ENCODE measurements around the gene PARN.
A peak's percentile ranks its signal among the peaks of the same experiment; 100 is the strongest.
"Not testable (repeated sequence)": the region's sequence is repeated elsewhere in the genome, so short reads cannot be mapped to it uniquely, and the experiment has no call there.

The PARN gene

DNA sequence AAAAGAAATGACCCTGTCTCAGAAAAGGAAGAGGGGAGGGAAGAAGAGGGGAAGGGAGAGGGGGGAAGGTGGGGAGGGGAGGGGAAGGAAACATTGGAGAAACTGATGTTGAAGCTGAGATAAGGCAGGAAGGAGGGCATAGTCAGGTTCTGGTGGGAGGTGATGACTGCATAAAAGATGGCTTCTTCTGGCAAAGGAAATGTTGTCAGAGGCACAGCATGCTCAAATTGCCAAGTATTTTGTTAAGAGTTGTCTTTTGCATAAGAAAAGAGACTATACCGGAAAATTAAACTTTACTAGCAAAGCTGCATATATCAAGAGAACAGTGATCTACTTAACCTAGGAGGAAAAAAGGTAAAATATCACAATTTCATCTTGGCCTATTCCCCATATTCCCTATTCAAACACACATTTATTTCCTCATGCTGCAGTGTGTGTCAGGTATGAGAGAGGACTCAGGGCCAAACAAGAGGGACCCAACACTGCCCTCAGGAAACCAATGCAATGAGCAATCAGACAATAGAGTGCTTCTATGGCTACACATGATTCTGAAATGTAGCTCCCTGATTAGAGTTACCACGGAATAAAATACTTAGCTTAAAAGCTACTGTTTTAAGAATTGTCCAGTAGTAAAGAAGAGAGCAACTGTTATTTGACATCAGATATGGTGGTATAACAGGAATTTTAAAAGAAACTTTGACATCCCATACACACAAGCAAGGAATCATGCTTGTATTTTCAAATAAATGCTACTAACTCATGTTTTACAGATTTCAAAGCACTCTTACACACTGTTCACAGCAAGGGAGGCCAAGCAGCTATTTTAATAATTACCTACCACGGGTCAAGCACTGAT lies 80.9 kb downstream of the PARN start:
- DNase-seq (ENCODE audit: low read depth, low spot score): no peak
- in situ Hi-C loops (cut with HindIII; ENCODE audit: low sequenced_read_pairs): no loop called here
- no peak overlapping the region for H3K4me3 ChIP-seq (ENCODE audit: low read depth, low read length)
- TF ChIP-seq, protein P1, sequence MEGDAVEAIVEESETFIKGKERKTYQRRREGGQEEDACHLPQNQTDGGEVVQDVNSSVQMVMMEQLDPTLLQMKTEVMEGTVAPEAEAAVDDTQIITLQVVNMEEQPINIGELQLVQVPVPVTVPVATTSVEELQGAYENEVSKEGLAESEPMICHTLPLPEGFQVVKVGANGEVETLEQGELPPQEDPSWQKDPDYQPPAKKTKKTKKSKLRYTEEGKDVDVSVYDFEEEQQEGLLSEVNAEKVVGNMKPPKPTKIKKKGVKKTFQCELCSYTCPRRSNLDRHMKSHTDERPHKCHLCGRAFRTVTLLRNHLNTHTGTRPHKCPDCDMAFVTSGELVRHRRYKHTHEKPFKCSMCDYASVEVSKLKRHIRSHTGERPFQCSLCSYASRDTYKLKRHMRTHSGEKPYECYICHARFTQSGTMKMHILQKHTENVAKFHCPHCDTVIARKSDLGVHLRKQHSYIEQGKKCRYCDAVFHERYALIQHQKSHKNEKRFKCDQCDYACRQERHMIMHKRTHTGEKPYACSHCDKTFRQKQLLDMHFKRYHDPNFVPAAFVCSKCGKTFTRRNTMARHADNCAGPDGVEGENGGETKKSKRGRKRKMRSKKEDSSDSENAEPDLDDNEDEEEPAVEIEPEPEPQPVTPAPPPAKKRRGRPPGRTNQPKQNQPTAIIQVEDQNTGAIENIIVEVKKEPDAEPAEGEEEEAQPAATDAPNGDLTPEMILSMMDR (IDR thresholded peaks at IDR 0.05; ENCODE audit: low read depth, low read length): no peak

GRCh38 chr16:14545346-14545884 lies 84.6 kb downstream of the PARN start:
- no peak overlapping the region for H3K4me3 ChIP-seq (ENCODE audit: low read depth, low read length)
- in situ Hi-C loops (cut with HindIII; ENCODE audit: low sequenced_read_pairs): no loop called here
- TF ChIP-seq, protein P1 (IDR thresholded peaks at IDR 0.05; ENCODE audit: low read depth, low read length): no peak
- DNase-seq (ENCODE audit: low read depth, low spot score): peak; percentile 52

GRCh38 chr16:14544846-14545245 lies 85.2 kb downstream of the PARN start:
- in situ Hi-C loops (cut with HindIII; ENCODE audit: low sequenced_read_pairs); H3K4me3 ChIP-seq (ENCODE audit: low read depth, low read length); DNase-seq (ENCODE audit: low read depth, low spot score): not testable (repeated sequence)

GRCh38 chr16:14539631-14540030 lies 90.4 kb downstream of the PARN start:
- H3K4me3 ChIP-seq (ENCODE audit: low read depth, low read length): no peak overlapping the region
- TF ChIP-seq, protein P1 (IDR thresholded peaks at IDR 0.05; ENCODE audit: low read depth, low read length): no peak
- peak; percentile 59 for DNase-seq (ENCODE audit: low read depth, low spot score)
- in situ Hi-C loops (cut with HindIII; ENCODE audit: low sequenced_read_pairs): no loop called here

DNA sequence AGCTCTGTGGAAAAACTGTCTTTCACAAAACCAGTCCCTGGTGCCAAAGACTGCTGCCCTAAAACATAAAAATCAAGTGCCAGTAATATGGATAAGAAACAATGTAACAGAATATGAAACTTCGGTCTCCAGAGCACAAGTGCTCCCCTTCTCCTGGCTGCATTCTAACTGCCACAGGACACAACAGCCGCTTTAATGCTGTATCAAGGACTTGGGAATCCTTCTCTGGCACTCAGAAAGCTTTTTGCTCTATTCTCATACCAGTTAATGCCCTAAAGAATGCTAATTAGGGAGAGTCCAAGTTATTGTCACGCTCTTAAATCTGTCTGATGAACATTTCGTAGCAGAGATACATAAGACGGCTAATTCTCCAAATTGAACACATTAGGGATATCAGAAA lies 90.9 kb downstream of the PARN start:
- no peak overlapping the region for H3K4me3 ChIP-seq (ENCODE audit: low read depth, low read length)
- in situ Hi-C loops (cut with HindIII; ENCODE audit: low sequenced_read_pairs): no loop called here
- TF ChIP-seq, protein P1 (IDR thresholded peaks at IDR 0.05; ENCODE audit: low read depth, low read length): no peak
- no peak for DNase-seq (ENCODE audit: low read depth, low spot score)

DNA sequence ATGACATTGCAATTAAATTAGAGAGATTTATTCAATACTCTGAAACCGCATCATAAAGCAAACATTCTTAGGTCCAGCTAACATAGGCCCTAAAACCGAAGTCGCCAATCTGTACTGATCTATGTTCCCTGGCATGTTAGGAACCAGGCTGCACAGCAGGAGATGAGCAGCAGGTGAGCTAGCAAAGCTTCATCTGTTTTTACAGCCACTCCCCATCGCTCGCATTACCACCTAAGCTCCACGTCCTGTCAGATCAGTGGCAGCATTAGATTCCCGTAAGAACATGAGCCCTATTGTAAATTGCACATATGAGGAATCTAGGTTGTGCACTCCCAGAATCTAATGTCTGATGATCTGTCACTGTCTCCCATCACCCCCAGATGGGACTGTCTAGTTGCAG lies 91.5 kb downstream of the PARN start:
- no peak overlapping the region for H3K4me3 ChIP-seq (ENCODE audit: low read depth, low read length)
- DNase-seq (ENCODE audit: low read depth, low spot score): no peak
- in situ Hi-C loops (cut with HindIII; ENCODE audit: low sequenced_read_pairs): no loop called here
- TF ChIP-seq, protein P1 (IDR thresholded peaks at IDR 0.05; ENCODE audit: low read depth, low read length): no peak

DNA sequence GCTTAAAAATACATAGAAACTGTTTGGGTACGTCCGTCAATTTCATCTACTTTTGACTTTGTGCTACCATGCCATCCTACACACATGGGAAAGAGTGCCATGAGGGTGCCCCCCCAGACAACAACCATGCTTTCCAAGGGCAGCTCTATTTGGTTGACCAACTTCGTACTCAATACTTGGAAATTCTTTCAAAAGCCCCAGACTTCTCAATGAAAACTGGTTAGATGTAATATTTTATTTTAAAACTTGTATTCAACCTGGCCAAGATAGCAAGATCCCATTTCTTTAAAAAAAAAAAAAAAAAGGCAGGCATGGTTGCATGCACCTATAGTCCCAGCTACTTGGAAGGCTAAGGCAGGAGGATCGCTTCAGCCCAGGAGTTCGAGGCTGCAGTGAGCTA lies 98.4 kb downstream of the PARN start:
- no peak for DNase-seq (ENCODE audit: low read depth, low spot score)
- in situ Hi-C loops (cut with HindIII; ENCODE audit: low sequenced_read_pairs): no loop called here
- TF ChIP-seq, protein P1 (IDR thresholded peaks at IDR 0.05; ENCODE audit: low read depth, low read length): no peak

More for the DNA sequence above, 98.4 kb downstream of the PARN start:
- H3K4me3 ChIP-seq (ENCODE audit: low read depth, low read length): no peak overlapping the region

All from astrocyte of the spinal cord (primary cell).